GM19452 (cell line): ENCODE data around the gene PRR5L.
"Not testable (repeated sequence)": the region's sequence is repeated elsewhere in the genome, so short reads cannot be mapped to it uniquely, and the experiment has no call there.

Experiments
- ATAC-seq: cut with Tn5 transposase; IDR thresholded peaks from one replicate; pipeline ENCODE4 v1.9.1; 2021; ENCODE audit not compliant: unreplicated experiment

PRR5L gene

DNA sequence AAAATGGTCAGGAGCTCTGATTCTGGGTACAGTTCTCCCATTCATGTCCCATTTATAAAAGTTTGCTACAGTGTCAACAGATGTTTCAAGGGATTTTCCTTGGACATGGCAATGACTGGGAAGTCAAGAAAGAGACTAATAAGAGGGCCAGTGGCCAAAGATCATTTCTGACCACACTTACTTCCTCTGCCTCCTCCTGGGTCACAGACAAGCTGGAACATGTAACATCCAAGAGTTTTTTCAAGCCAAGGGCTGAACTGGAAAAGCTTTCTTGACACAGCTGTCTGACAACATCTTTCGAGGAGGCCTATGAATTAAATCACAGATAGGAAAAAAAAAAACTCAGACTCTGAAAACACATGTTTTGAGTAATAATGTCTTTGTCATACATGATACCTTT, 15.6 kb upstream of the PRR5L start:
- ATAC-seq, result no peak

DNA sequence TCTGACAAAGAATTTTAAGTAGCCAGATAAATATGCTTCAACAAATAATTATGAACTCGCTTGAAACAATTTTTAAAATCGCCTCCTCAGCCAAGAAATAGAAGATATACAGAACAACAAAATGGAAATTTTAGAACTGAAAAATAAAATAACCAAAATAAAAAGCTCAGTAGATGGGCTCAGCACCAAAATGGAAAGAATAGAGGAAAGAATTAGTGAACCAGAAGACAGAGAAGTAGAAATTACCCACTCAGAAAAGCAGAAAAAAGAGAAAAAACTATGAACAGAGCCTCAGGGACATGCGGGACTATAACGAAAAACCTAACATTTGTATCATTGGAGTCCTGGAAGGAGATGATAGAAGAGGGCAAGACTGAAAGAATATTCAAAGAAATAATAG, 14.2 kb upstream of the PRR5L start:
- ATAC-seq, result no peak

DNA sequence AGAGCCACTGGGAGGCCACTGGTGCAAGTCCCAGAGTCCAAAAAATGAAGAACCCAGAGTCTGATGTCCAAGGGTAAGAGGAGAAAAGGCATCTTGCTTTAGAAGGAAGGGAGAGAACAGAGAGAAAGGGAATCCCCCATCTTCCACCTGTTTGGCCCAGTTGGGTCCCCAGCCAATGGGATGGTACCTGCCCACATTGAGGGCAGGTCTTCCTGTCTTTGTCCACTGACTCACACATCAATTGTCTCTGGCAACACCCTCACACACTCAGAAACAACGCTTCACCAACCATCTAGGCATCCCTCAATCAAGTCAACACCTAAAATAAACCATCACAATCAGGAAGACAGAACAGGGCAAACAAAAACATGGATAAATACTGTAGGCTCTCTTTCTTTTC, 13.2 kb upstream of the PRR5L start:
- no peak for ATAC-seq

DNA sequence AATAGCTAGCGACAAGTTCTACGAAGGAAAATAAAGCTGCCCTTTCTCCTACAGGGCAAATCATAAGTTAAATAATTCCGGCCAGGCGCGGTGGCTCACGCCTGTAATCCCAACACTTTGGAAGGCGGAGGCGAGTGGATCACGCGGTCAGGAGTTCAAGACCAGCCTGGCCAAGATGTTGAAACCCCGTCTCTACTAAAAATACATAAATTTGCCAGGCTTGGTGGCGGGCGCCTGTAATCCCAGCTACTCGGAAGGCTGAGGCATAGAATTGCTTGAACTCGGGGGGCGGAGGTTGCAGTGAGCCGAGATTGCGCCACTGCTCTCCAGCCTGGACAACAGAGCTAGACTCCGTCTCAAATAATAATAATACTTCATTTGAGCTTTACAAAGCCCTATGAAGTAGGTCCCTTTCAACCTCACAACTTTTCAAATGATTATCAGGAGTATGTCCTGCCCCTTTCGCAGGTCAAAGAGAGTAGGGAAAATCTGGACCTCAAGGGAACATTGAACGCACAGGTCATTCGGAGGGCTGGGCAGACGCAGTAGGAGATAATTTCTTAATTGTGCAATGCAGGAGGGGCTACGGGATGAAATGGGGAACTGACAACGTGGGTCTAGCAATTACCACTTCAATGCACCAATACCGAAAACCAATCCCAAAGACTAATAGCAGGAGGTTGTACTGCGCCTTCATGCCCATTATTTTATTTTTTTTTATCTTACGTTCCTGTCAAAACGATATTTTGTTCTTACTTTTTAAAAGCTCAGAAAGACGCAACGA, 7.5 kb upstream of the PRR5L start:
- ATAC-seq, result no peak

DNA sequence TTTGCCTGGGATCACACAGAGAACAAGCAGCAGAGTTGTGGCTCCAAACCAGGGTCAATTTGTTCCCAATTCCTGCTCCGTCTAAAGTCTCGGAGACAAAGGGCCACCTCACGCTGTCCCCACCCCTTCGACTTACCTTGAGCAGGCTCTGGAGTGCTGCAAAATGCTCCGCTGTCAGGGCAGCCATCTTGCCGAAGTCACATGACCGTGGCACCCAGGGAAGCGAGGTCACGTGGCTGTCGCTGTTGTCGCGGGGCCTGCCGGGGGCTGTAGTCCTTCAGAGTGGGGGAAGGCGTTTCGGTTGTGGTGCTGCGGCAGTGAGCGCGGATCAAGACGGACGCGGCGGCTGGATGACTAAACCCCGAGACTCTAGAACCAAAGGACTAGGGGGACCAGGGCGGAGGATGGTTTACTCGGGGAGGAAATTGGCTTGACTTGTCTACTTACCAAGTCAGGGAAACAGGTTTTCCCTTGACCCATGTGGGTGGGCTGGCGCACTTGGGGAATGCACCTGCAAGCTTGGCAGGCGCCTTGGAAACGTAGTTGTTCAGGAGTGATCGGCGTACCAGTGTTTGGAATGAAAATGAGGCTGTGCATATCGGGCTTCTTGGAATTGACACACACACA, 6.7 kb upstream of the PRR5L start, which contains the start of gene COMMD9:
TSS of gene COMMD9 (minus strand) at position 199 of the 627 bp plus-strand sequence. CDS start at position 187, 12 bp downstream.
- peak; percentile 99 for ATAC-seq

DNA sequence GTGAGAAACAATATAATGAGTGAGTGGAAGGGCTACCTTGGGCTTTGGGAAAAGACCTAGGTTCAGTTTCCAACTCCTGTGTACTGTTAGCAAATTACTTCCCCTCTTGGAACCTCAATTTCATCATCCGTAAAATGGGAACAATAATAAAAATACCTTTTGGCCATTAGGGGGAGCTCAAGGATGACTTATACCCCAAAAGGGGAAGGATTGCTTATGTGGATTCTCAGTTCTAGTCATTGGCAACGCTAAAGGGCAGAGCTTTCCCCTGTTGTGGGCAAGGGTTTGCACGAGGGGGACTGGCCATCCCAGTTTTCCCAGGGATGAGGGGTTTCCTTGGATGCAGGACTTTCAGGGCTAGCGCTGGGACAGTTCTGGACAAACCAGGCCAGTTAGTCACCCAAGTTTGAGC, 3.8 kb upstream of the PRR5L start:
- peak; percentile 35 for ATAC-seq

DNA sequence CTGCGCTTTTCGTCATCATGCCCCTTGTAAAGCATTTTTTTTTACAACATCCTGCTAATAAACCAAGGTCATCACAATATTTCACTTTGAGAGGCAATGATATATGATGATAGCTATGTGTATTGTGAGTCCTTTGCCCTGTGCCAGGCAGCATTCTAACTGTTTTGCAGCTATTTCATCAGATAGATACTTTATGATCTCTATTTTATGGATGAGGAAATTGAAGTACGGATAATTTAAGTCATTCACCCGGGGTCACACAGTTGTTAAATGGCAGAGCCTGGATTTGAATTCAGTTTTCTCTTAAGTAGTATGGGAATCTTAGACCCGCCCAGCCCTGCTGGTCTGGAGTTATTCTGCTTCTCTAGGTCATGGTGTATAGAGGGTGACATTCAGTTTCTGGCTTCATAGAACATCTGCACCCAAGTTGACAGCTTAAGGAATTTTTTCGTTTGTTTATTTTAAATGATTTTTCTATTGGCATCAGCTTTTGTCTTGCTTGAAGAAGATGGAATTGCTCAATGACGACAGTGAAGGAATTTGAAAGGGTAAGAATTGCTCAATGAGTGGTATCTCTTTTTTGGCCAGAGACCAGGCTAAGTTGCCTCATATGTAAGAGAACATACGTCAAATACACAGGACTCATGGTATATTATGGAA, 926 bp downstream of the PRR5L start:
- ATAC-seq, result no peak

DNA sequence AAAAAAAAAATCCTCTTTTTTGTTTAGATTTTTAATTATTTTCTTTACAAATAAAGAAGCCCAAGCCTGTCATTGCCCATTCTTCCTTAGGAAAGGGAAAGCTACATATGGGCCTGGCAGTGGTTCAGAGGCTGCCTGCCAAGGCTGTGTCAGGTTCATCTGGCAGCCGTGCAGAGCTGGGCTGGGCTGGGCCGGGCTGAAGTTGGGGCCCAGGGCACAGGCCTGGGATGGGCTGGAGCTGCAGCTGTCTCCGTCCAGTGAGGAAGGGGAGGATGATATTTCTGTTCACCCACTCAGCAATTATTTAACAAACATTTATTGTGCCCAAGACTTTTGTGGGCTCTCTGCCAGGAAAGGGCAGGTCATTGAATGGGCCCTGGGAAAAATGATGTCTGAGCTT, 4.6 kb downstream of the PRR5L start:
- no peak for ATAC-seq

DNA sequence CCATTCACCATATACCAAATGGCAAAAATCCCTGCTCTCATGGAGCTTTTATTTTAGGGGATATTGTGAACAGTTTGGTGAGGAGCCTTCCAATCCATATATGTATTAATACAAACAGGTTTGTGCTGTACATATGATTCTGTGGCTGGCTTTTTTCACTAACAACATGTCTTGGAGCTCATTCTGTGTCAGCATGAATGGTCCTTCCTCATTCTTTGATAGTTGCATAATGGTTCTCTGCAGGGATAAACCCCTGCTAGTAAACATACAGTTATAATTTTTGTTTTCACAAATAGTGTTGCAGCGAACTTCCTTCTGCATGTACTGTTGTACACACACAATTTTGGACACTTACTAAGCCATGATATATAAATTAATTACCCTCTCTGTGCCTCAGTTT, 8.3 kb downstream of the PRR5L start:
- ATAC-seq, result no peak

DNA sequence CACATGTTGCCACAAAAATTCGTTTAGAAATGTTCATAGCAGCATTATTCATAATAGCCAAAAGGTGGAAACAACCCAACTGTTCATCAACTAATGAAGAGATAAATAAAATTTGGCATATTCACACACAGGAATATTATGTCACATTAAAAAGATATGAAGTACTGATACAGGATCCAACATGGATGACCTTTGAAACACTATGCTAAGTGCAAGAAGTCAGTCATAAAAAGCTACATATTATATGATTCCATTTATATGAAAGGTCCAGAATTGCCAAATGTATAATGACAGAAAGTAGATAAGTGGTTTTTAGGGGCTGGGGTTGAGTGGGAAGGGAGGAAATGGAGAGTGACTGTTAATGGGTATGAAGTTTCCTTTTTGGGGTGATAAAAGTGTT, 9.0 kb downstream of the PRR5L start:
- no peak for ATAC-seq

DNA sequence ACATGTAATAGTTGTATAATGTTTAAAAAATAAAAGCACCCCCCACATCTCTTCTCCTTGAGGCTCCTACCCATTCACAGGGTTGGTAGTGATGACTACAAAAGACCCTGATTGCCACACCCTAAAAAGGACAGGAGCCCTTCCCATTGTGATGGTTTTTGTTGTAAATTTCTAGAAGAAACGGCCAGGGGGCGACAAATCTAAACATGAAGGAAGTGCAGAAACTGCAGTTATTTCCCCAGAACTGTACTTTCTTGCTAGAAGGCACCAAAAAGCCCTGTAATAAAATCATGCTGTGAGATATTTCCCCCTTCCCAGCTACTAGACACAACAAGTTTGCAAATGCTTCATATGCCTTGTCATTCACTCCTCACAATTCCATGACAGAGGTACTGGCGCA, 10.8 kb downstream of the PRR5L start:
- ATAC-seq, result no peak

DNA sequence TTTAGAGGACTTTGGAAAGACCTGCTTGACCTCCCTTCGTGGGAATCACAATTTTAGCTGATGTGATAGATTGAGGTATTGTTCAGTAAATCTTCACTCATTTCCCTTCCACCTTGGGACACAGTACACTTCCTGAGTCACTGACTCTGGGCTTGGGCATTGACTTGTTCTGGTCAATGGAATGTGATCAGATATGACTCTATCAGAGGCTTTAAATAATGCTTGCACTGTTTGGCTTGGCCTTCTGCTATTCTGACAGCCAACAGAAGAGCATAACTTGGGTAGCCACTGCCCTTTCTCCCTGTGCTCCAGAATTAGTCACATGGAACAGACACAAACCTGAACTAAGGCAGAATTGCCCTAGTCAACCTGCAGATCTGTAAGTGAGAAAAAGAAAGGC, 12.5 kb downstream of the PRR5L start:
- ATAC-seq, result no peak

DNA sequence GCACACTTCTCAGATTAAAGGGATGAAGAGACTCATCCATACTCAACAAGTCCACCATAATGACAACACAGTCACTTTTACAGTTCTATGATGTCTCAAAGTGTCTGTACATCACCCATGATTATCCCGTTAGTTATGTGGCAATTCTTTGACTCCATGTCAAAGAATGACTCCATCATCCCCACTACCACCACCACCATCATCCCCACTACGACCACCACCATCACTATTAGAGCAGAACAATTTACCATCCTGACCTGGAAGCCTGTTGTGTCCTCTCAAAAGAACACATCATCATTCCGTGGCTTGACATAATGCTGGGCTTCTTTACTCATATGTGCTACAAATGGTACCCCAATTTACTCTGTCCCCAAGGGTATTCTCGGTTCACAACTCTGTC, 13.7 kb downstream of the PRR5L start:
- ATAC-seq, result no peak

DNA sequence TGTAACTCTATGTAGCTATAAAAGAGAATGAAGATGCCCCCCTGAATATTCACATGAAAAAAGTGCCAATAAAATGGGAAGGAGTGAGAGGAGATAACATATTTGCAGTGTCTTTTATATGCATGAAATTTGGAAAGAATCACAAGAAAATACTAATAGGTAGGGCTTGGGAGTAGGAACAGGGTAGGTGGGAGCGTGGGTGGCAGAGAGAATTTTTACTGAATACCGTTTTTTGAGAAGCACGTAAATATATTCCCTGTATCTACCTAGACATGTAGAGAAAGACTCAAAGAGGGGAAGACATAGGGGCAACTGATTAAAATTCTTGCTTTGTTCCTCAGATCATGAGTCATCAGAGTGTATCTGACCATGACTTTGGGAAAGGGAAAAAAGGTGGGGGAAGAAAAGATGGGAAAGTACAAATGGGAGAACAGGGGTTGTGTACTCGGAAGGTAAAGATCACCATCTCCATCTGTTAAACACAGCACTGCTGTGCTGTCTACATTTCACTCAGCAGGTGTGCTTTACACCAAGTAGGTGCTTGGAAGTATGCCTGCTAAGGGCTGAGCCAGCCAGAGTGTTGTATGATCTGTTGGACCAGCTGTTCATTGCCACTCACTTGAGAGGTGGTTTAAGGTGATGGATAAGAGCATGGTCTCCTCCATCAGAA, 16.0 kb downstream of the PRR5L start:
- ATAC-seq, result no peak

DNA sequence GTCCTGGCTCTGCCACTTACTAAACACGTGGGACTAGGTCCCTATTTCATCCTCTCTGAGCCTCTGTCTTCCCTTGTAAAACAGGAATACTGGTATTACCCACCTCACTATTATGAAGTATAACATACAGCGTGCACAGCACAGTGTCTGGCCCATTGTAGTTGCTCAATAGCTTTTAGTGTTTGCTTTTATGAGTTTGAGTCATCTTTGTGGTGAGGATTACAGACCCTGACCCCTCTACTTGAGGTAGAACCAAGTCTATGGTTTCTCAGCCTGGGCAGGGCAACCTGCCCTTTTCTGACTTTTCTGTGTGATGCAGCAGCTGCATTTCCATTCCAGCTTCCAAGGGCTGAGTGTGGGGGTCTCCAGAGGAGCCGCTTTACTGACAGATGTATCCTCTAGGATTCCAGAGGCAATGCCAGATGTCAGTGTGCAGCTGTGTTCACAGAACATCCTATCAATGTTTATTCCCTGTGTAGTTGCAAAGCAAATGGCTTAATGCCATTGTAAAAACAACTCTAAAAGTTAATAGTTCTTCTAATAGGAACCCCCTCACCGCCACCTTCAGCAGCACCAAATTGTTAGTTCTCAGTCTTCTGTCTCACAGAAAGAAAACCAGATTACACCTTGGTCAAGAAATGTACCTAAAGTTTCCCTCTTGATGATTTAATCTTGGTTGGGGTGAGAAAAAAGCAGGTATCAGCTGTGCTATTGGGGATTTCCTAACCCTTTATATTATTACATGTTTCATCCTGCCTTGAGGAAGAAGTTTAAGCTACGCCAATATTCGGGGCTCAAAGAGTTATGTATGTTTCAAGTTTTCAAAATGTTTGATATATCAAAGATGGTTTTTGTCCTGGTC, 16.8 kb downstream of the PRR5L start:
- ATAC-seq, result no peak

DNA sequence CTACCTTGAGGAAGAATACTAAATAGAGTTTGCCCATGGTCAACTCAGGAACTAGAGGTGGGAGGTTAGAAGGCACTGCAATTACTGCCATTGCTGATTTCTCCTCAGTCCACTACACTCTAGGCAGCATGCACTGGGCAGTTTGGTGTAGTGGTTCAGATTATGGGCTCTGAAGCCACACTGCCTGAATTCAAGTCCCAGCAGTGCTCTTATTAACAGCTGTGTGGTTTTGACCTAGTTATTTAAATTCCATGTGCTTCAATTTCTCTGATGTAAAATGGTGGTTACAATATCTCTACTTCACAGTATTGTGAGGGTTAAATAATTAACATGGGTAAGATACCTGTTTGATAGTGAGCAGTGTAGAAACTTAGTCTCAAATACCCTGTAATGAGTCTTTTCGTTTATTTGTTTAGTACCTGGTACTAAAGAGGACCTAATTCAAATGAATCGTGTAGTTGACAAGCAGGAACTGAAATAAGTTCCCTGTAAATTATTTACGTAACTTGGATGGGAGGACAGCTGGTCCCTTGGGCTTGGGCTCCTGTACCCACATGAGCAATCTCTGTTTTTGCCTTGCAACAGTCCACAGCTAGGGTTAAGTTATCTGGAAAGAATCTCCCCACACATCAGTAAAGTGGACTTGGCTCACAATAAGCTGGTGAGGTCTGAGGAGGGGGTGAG, 17.8 kb downstream of the PRR5L start:
- peak; percentile 74 for ATAC-seq

DNA sequence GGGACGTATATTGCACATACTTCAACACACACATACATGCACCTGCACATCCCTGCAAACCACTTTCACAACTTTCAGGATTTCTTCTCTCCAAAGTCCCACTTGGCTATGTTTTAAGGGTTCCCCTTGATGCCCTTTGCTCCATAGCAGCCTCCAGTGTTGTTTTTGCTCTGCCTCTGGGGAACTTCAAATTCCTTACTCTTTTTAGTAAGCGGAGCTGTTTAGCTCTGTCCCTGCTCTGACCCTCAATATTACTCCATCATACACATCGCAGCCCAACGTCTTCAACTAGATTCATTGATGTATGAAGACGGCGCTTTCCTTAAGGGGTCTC, 18.3 kb downstream of the PRR5L start:
- ATAC-seq, result no peak

DNA sequence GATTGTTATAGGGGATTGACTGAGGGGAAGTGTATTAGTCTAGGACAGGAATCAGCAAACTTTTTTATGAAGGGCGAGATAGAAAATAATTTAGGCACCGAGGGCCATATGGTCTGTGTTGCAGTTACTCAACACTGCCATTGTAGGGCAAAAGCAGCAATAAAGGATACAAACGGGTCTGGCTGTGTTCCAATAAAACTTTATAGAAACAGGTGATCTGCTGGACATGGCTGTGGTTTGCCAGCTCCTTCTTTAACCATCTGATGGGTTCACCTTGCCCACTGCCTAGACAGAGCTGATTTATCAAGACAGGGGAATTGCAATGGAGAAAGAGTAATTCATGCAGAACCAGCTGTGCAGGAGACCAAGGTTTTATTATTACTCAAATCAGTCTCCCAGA, 20.0 kb downstream of the PRR5L start:
- no peak for ATAC-seq

DNA sequence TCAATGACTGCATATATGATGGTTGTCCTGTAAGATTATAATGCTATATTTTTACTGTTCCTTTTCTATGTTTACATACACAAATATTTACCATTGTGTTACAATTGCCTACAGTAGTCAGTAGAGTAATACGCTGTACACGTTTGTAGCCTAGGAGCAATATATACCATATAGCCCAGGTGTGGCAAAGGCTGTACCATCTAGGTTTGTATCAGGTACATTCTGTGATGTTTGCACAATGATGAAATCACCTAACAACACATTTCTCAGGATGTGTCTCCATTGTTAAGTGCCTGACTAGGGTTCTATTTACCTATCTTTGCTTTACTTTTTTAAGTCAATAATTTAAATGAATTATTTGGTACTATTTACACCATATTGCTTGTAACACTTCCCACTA, 21.9 kb downstream of the PRR5L start:
- ATAC-seq, result no peak

DNA sequence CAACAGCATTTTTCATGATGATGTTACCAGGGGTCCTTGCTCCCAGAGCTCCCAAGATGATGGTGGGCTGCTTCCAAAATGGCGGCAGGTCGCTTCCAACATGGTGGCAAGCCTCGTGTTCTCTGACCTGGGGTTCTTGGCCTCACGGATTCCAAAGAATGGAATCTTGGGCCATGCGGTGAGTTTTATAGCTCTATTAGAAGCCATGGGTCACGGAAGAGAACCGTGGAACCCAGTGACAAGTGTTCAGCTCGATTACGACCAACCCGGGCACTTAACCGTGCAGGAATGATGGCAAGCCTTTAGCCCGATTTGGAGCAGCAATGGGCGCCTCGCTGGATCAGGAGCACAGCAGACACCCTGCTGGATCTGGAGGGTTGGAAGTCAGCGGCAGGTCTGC, 28.9 kb downstream of the PRR5L start:
- ATAC-seq, result not testable (repeated sequence)
